HG03045 (cell line): ENCODE data around the gene GCNA.
"Not testable (repeated sequence)": the region's sequence is repeated elsewhere in the genome, so short reads cannot be mapped to it uniquely, and the experiment has no call there.

Experiments used
- ATAC-seq: cut with Tn5 transposase; IDR thresholded peaks from one replicate; pipeline ENCODE4 v1.9.1; 2021; ENCODE audit warnings: mild to moderate bottlenecking, moderate library complexity; ENCODE audit not compliant: unreplicated experiment

The GCNA gene

GRCh38 chrX:71558920-71559319, 19.3 kb upstream of the GCNA start:
- ATAC-seq: no peak

- not testable (repeated sequence) for ATAC-seq
These were observed 18.5 kb upstream of the GCNA start for GRCh38 chrX:71559773-71560172.

GRCh38 chrX:71563921-71564320, 14.3 kb upstream of the GCNA start:
- ATAC-seq: no peak

GRCh38 chrX:71565474-71566041, 12.7 kb upstream of the GCNA start:
- no peak for ATAC-seq

GRCh38 chrX:71571390-71571789, 6.8 kb upstream of the GCNA start:
- ATAC-seq: not testable (repeated sequence)

- no peak for ATAC-seq
These were observed 4.6 kb upstream of the GCNA start for GRCh38 chrX:71573590-71573989.

- no peak for ATAC-seq
These were observed 555 bp upstream of the GCNA start for GRCh38 chrX:71577682-71578081.

GRCh38 chrX:71579136-71579989, 1.1 kb downstream of the GCNA start:
- no peak for ATAC-seq

- ATAC-seq: no peak
These were observed 1.7 kb downstream of the GCNA start for GRCh38 chrX:71579990-71580380.

- no peak for ATAC-seq
These were observed 3.0 kb downstream of the GCNA start for GRCh38 chrX:71581210-71581609.

- no peak for ATAC-seq
These were observed 8.7 kb downstream of the GCNA start for GRCh38 chrX:71586929-71587328.

GRCh38 chrX:71593210-71593609, 15.0 kb downstream of the GCNA start:
- not testable (repeated sequence) for ATAC-seq

GRCh38 chrX:71599965-71600364, 21.7 kb downstream of the GCNA start:
- ATAC-seq: no peak

GRCh38 chrX:71603618-71604017, 25.4 kb downstream of the GCNA start:
- ATAC-seq: no peak

- ATAC-seq: no peak
These were observed 25.9 kb downstream of the GCNA start for GRCh38 chrX:71604141-71604540.

GRCh38 chrX:71604796-71605568, 26.7 kb downstream of the GCNA start:
- ATAC-seq: no peak

- ATAC-seq: no peak
These were observed 28.4 kb downstream of the GCNA start for GRCh38 chrX:71606536-71607216.

- ATAC-seq: no peak
These were observed 29.3 kb downstream of the GCNA start for GRCh38 chrX:71607488-71607887.

- ATAC-seq: no peak
These were observed 31.0 kb downstream of the GCNA start for GRCh38 chrX:71609095-71609750.

- not testable (repeated sequence) for ATAC-seq
These were observed 33.5 kb downstream of the GCNA start for GRCh38 chrX:71611736-71612135.

- no peak for ATAC-seq
These were observed 34.0 kb downstream of the GCNA start for GRCh38 chrX:71612256-71612655.
